ENCODE measurements around the gene KIAA0825.
"Not testable (repeated sequence)": the region's sequence is repeated elsewhere in the genome, so short reads cannot be mapped to it uniquely, and the experiment has no call there.

The KIAA0825 gene

GRCh38 chr5:94140300-94140699 lies 478.1 kb downstream of the KIAA0825 start:
- Mint-ChIP-seq H3K27ac (no peak overlapping the region), H3K9me3 (peaks cover 45% of the 10 kb centered on the region), H3K36me3 (ENCODE audit: low read depth) (no peaks in the 10 kb centered on the region), H3K4me3 (no peak overlapping the region), H3K27me3 (ENCODE audit: low read depth, poor library complexity) (peaks cover 3% of the 10 kb centered on the region), H3K4me1 (no peaks in the 10 kb centered on the region)
- no peak for DNase-seq
- no peak for TF ChIP-seq CTCF (IDR thresholded peaks at IDR 0.05)

- no peak for DNase-seq
- TF ChIP-seq CTCF (IDR thresholded peaks at IDR 0.05): no peak
- H3K4me3 Mint-ChIP-seq: no peak overlapping the region
- no peak overlapping the region for H3K27ac Mint-ChIP-seq
- no peaks in the 10 kb centered on the region for H3K36me3 Mint-ChIP-seq (ENCODE audit: low read depth)
- H3K9me3 Mint-ChIP-seq: peaks cover 20% of the 10 kb centered on the region
- no peaks in the 10 kb centered on the region for H3K4me1 Mint-ChIP-seq
- H3K27me3 Mint-ChIP-seq (ENCODE audit: low read depth, poor library complexity): no peaks in the 10 kb centered on the region
Measured at GRCh38 chr5:94130077-94130476, 488.3 kb downstream of the KIAA0825 start.

- Mint-ChIP-seq H3K27me3 (ENCODE audit: low read depth, poor library complexity) (no peaks in the 10 kb centered on the region), H3K4me3 (no peak overlapping the region), H3K9me3 (peaks cover 18% of the 10 kb centered on the region), H3K27ac (no peak overlapping the region), H3K36me3 (ENCODE audit: low read depth) (no peaks in the 10 kb centered on the region), H3K4me1 (no peaks in the 10 kb centered on the region)
- TF ChIP-seq CTCF (IDR thresholded peaks at IDR 0.05): no peak
- no peak for DNase-seq
Measured at GRCh38 chr5:94125107-94125506, 493.3 kb downstream of the KIAA0825 start.

- not testable (repeated sequence) for H3K4me1 Mint-ChIP-seq; H3K36me3 Mint-ChIP-seq (ENCODE audit: low read depth); H3K4me3 Mint-ChIP-seq; DNase-seq; H3K27ac Mint-ChIP-seq
- H3K9me3 Mint-ChIP-seq: peaks cover 26% of the 10 kb centered on the region
- peaks cover 17% of the 10 kb centered on the region for H3K27me3 Mint-ChIP-seq (ENCODE audit: low read depth, poor library complexity)
Measured at GRCh38 chr5:94116317-94116716, 502.1 kb downstream of the KIAA0825 start.

- H3K4me1 Mint-ChIP-seq: peaks cover 17% of the 10 kb centered on the region
- no peak for TF ChIP-seq CTCF (IDR thresholded peaks at IDR 0.05)
- H3K27me3 Mint-ChIP-seq (ENCODE audit: low read depth, poor library complexity): peaks cover 17% of the 10 kb centered on the region
Measured at GRCh38 chr5:94113087-94113486, 505.3 kb downstream of the KIAA0825 start.

GRCh38 chr5:94111209-94112004 lies 507.0 kb downstream of the KIAA0825 start:
- no peak for TF ChIP-seq CTCF (IDR thresholded peaks at IDR 0.05)
- Mint-ChIP-seq H3K9me3 (peaks cover 25% of the 10 kb centered on the region), H3K27me3 (ENCODE audit: low read depth, poor library complexity) (peaks cover 17% of the 10 kb centered on the region), H3K4me3 (peak overlapping the region; percentile 90), H3K36me3 (ENCODE audit: low read depth) (peaks cover 12% of the 10 kb centered on the region), H3K27ac (peak overlapping the region; percentile 89), H3K4me1 (peaks cover 17% of the 10 kb centered on the region)
- peak; percentile 87 for DNase-seq

More at GRCh38 chr5:94113087-94113486, 505.3 kb downstream of the KIAA0825 start:
- H3K4me3 Mint-ChIP-seq: no peak overlapping the region
- no peak for DNase-seq
- H3K9me3 Mint-ChIP-seq: peaks cover 26% of the 10 kb centered on the region
- no peak overlapping the region for H3K27ac Mint-ChIP-seq
- peaks cover under 1% of the 10 kb centered on the region for H3K36me3 Mint-ChIP-seq (ENCODE audit: low read depth)
